Stimulated activated effector memory CD8-positive, alpha-beta T cell treated with anti-CD3 and anti-CD28 coated beads, Interleukin-12 subunit alpha, Interleukin-12 subunit beta, amount 100 ng/mL, for 72 hours (primary cell): Measurements from ENCODE around the gene SARS2.

Experiments
- ATAC-seq: fragments of 150-1000 bp; cut with Tn5 transposase; 2 replicates; pipeline ENCODE4 v1.10.0; 2021
- DNase-seq, 2 donors: peaks; one replicate each; pipeline ENCODE4 v3.0.0; 2021 to 2022; ENCODE audit warnings: low spot score in 2 of 2
- H3K27ac Mint-ChIP-seq: one replicate; pipeline ENCODE4 v1.8.0; 2022; ENCODE audit warnings: mild to moderate bottlenecking, mixed read lengths
- H3K36me3 Mint-ChIP-seq: one replicate; pipeline ENCODE4 v1.8.0; 2022; ENCODE audit warnings: mild to moderate bottlenecking, mixed read lengths
- H3K4me1 Mint-ChIP-seq: one replicate; pipeline ENCODE4 v1.8.0; 2022; ENCODE audit warnings: mixed read lengths
- H3K4me3 Mint-ChIP-seq: one replicate; pipeline ENCODE4 v1.8.0; 2022; ENCODE audit warnings: mild to moderate bottlenecking, mixed read lengths
- H3K9me3 Mint-ChIP-seq: one replicate; pipeline ENCODE4 v1.8.0; 2022; ENCODE audit warnings: mixed read lengths

The SARS2 gene

GRCh38 chr19:38931521-38931793, 894 bp upstream of the SARS2 start:
- peak overlapping the region; percentile 97 for H3K4me3 Mint-ChIP-seq
- H3K27ac Mint-ChIP-seq, result peak overlapping the region; percentile 98
- H3K9me3 Mint-ChIP-seq, result no peaks in the 10 kb centered on the region
- DNase-seq (no peak), ATAC-seq (no peak)
- peaks cover 40% of the 10 kb centered on the region for H3K4me1 Mint-ChIP-seq
- peaks cover 55% of the 10 kb centered on the region for H3K36me3 Mint-ChIP-seq

GRCh38 chr19:38930776-38931520, 385 bp upstream of the SARS2 start, which contains the start of gene MRPS12:
MRPS12 (plus strand) TSS chr19:38930944; CDS start chr19:38931295, 351 bp downstream.
- ATAC-seq (peak; percentile 97), DNase-seq (peak in 1 of 2 donors; percentile 94)
- H3K9me3 Mint-ChIP-seq, result no peaks in the 10 kb centered on the region
- peaks cover 45% of the 10 kb centered on the region for H3K4me1 Mint-ChIP-seq
- peak within 1 kb of the TSS; percentile 97 for H3K4me3 Mint-ChIP-seq
- H3K36me3 Mint-ChIP-seq, result peaks cover 60% of the 10 kb centered on the region
- peak within 1 kb of the TSS; percentile 98 for H3K27ac Mint-ChIP-seq

- DNase-seq (no peak), ATAC-seq (no peak)
- peaks cover 69% of the 10 kb centered on the region for H3K36me3 Mint-ChIP-seq
- peak overlapping the region; percentile 92 for H3K27ac Mint-ChIP-seq
- no peaks in the 10 kb centered on the region for H3K9me3 Mint-ChIP-seq
- H3K4me1 Mint-ChIP-seq, result peaks cover 59% of the 10 kb centered on the region
- H3K4me3 Mint-ChIP-seq, result peak overlapping the region; percentile 97
Observed at GRCh38 chr19:38928391-38929001, 2.1 kb downstream of the SARS2 start.

DNA sequence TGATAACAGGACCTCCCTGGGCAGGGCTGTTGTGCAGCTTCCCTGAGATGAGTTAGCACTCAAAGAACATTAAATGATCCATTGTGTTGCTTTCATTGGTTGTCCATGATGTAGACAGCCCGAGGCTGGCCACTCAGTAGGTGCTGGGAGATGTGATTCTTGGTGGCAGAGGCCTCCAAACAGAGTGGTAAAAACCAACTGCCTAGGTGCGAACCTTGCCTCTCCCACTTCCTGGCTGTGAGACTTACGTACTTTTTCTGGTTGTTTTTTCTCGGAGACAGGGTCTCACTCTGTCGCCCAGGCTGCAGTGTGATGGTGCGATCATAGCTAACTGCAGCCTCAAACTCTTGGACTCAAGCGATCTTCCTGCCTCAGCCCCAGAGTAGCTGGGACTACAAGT, 6.2 kb downstream of the SARS2 start:
- Mint-ChIP-seq H3K4me1 (peaks cover 41% of the 10 kb centered on the region), H3K36me3 (peaks cover 45% of the 10 kb centered on the region), H3K9me3 (no peaks in the 10 kb centered on the region), H3K27ac (peak overlapping the region; percentile 80), H3K4me3 (peak overlapping the region; percentile 13)
- peak; percentile 80 for ATAC-seq
- DNase-seq, result no peak

DNA sequence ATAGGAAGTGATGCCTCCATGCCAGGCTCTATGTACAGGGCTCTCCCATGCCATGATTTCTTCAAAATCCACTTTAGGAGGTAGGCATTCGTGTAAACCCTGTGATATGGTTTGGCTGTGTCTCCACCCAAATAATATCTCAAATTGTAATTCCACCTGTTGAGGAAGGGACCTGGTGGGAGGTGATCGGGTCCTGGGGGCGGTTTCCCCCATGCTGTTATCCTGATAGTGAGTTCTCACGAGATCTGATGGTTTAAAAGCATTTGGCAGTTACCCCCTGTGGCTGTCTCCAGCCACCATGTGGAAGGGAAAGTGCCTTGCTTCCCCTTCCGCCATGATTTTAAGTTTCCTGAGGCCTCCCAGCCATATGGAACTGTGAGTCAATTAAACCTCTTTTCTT, 8.1 kb downstream of the SARS2 start:
- no peaks in the 10 kb centered on the region for H3K9me3 Mint-ChIP-seq
- no peak for ATAC-seq
- no peak overlapping the region for H3K27ac Mint-ChIP-seq
- DNase-seq, result no peak
- H3K4me1 Mint-ChIP-seq, result peaks cover 22% of the 10 kb centered on the region
- peaks cover 40% of the 10 kb centered on the region for H3K36me3 Mint-ChIP-seq
- no peak overlapping the region for H3K4me3 Mint-ChIP-seq

DNA sequence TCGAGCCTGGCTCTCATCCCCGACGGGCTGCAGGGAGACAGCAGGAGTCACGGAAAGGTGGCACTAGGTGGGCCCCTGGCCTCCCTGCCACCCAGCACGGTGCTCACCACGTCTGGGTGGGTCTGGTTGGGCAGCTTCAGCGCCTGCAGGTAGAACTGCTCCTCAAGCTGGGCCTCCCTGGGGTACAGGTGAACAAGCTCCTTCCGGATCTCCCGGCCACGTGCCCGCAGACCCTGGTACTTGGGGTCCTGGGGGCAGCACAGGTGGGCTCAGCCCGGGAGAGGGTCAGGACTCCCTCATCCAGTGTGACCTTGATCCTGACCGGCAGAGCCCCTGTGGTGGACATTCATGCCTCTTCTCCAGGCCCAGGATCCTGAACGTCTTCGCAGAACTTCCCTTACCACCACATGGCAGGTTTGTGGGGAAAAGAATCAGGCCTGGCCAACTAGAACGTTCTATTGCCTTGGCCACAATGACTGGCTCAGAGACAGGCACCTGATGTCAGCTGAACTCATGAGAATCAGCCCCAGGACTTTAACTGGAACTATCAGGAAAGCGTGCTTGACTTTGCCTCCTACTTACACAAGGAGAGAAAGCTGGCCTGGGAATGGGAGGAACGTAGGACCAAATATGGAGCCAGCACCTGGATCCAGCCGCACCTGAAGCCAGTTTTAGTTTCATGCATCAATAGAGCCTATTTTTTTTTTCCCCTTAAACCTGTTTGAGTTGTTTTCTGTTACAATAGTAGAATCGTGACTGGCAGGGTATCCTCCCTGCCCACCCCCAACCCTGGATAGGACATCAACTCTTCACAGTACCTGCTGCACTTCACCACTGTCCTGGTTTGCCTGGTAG, 8.9 kb downstream of the SARS2 start:
- no peak overlapping the region for H3K4me3 Mint-ChIP-seq
- H3K36me3 Mint-ChIP-seq, result peaks cover 40% of the 10 kb centered on the region
- ATAC-seq (no peak), DNase-seq (no peak)
- H3K4me1 Mint-ChIP-seq, result peaks cover 21% of the 10 kb centered on the region
- H3K9me3 Mint-ChIP-seq, result no peaks in the 10 kb centered on the region
- peak overlapping the region; percentile 55 for H3K27ac Mint-ChIP-seq

DNA sequence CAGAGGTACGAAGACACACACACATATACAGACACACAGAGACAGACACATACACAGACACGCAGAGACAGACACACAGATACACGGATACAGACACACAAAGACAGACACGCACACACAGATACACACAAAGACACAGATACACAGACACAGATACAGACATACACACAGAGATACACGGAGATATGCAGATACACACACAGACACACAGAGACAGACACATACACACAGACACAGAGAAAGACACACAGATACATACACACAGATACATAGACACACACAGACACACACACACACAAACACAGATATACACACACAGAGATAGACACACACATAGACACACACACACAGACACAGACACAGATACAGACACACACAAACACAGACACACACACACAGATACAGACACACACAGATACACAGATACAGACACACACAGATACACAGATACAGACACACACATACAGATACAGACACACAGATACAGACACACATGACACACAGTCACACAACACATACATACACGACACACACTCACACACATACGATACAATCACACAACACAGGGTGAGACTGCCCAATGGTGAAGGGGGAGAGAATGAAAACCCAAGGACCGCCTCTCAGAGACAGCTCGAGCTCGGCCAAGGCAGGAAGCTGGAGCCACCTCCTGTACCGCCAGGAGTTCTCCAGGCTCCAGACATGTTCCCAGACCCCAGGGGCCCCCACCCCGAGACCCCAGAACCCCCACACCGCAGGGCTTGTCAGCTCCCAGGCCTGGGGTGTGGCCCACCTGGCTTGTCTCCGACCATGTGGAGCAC, 9.8 kb downstream of the SARS2 start:
- ATAC-seq (no peak), DNase-seq (no peak)
- H3K4me3 Mint-ChIP-seq, result no peak overlapping the region
- H3K4me1 Mint-ChIP-seq, result peaks cover 14% of the 10 kb centered on the region
- peaks cover 32% of the 10 kb centered on the region for H3K36me3 Mint-ChIP-seq
- no peak overlapping the region for H3K27ac Mint-ChIP-seq
- no peaks in the 10 kb centered on the region for H3K9me3 Mint-ChIP-seq

- H3K36me3 Mint-ChIP-seq, result peaks cover 26% of the 10 kb centered on the region
- DNase-seq (no peak), ATAC-seq (no peak)
- no peaks in the 10 kb centered on the region for H3K9me3 Mint-ChIP-seq
- no peak overlapping the region for H3K4me3 Mint-ChIP-seq
- no peak overlapping the region for H3K27ac Mint-ChIP-seq
- H3K4me1 Mint-ChIP-seq, result peaks cover 9% of the 10 kb centered on the region
Observed at GRCh38 chr19:38919837-38920601, 10.5 kb downstream of the SARS2 start.

- H3K4me1 Mint-ChIP-seq, result no peaks in the 10 kb centered on the region
- H3K9me3 Mint-ChIP-seq, result no peaks in the 10 kb centered on the region
- H3K36me3 Mint-ChIP-seq, result peaks cover 11% of the 10 kb centered on the region
- no peak overlapping the region for H3K27ac Mint-ChIP-seq
- ATAC-seq (no peak), DNase-seq (no peak)
- no peak overlapping the region for H3K4me3 Mint-ChIP-seq
Observed at GRCh38 chr19:38918526-38918925, 12.0 kb downstream of the SARS2 start.

DNA sequence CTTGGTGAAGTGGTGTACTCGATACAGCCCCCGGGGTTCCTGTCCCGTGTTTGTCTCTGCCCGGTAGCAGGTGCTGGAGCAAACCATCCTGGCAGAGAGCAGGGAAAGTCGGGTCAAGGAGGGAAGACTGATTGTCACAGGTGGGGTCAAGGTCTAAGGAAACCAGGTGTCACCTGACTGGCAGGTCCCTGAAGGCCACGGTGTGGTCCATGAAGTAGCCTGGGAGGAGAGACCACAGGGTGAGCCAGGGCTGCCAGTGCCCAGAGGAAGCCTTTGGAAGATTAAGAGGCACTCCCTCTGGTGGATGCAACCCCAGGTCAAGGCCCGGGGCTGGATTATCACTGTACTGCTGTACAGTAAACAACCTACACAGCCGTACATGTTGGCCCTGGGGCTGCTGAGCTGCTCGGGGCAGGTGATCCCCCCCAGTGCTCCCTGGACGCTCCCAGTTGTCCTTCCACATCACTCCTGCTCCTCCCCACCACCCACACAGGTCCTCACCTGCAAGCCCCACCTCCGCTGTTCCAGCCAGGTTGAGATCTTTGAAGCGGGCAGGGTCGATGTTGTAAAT, 12.6 kb downstream of the SARS2 start:
- Mint-ChIP-seq H3K36me3 (peaks cover 9% of the 10 kb centered on the region), H3K27ac (peak overlapping the region; percentile 38), H3K4me1 (peaks cover 3% of the 10 kb centered on the region), H3K4me3 (no peak overlapping the region), H3K9me3 (no peaks in the 10 kb centered on the region)
- DNase-seq, result no peak
- no peak for ATAC-seq

DNA sequence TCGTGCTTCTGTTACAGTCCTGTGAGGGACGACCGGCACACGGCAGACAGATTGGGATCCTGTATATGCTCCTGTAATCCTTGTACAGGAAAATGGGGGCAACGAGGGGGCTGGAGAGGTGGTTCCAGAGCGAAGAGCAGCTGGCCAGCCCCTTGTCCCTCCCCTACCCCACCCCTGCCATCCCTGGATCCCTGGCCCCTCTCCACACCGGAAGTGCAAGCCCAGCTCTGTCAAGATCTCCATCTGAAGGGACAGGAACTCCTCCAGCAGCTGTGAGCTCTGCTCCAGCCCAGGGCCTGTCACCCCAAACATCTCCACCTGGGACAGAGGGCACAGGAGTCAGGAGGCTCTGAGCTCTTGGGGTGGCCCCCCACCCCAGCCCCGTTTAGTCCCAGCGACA, 13.0 kb downstream of the SARS2 start:
- H3K36me3 Mint-ChIP-seq, result peaks cover 9% of the 10 kb centered on the region
- DNase-seq (no peak), ATAC-seq (no peak)
- no peaks in the 10 kb centered on the region for H3K9me3 Mint-ChIP-seq
- no peak overlapping the region for H3K4me3 Mint-ChIP-seq
- peak overlapping the region; percentile 38 for H3K27ac Mint-ChIP-seq
- H3K4me1 Mint-ChIP-seq, result peaks cover 8% of the 10 kb centered on the region

DNA sequence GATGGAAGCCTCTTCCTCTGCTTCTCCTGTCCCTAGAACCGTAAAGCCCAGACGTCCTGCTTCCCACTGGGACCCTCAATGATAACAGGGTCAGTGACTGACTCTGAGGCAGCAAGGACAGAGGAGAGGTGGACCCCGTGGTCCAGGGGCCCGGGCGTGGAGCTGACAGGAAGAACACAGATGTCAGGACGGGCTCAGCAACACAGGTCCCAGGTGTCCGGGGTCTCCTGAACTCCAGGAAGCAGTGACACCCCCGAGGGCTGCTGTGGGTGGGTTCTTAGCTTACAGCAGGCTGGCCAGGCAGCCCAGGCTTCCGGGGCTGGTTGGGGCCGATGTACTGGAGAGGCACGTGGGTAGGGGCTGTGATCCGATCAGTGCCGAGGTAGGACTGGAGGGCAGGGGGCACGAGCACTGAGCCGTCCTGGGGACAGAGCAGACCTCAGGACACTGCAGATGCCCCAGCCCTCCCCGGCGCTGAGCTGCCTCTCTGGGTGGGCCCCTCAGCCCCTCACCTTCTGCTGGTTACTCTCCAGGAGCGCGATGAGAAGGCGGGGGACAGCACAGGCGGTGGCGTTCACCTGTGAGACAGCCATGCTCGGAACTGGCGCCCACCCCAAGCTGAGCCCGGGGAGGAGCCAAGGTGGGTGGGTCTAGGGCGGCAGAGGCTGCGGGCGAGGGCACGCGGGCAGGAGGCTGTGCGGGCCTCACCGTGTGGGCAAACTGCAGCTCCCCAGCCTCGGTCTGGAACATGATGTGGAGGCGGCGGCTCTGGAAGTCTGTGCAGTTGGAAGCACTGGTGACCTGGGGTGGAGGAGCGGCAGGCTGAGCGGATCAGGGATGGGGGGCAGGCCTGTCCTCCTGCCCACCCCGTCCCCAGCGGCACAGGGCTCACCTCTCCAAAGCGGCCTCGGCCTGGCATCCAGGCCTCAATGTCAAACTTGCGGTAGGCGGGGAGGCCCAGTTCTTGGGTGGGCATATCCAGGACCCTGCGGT, 14.9 kb downstream of the SARS2 start:
- no peak overlapping the region for H3K4me3 Mint-ChIP-seq
- H3K27ac Mint-ChIP-seq, result peak overlapping the region; percentile 69
- peaks cover 13% of the 10 kb centered on the region for H3K4me1 Mint-ChIP-seq
- no peak for ATAC-seq
- H3K9me3 Mint-ChIP-seq, result no peaks in the 10 kb centered on the region
- H3K36me3 Mint-ChIP-seq, result peaks cover 4% of the 10 kb centered on the region
- DNase-seq, result no peak

GRCh38 chr19:38913958-38914357, 16.6 kb downstream of the SARS2 start:
- H3K27ac Mint-ChIP-seq, result peak overlapping the region; percentile 69
- no peak for ATAC-seq
- peaks cover 15% of the 10 kb centered on the region for H3K4me1 Mint-ChIP-seq

More at GRCh38 chr19:38913958-38914357, 16.6 kb downstream of the SARS2 start:
- no peak for DNase-seq
- peaks cover 9% of the 10 kb centered on the region for H3K36me3 Mint-ChIP-seq
- H3K9me3 Mint-ChIP-seq, result no peaks in the 10 kb centered on the region
- no peak overlapping the region for H3K4me3 Mint-ChIP-seq
